HepG2 (cell line): ENCODE measurements around the gene ADH4. TPM values are rescaled to one million over a fixed set of nuclear protein-coding genes. Genes with fewer than 3 reads are reported as not detected.
A peak's percentile ranks its signal among the peaks of the same experiment; 100 is the strongest.

Experiments
- ATF1 ChIP-seq: IDR thresholded peaks from 2 replicates; pipeline ENCODE4 v1.6.1; 2016; ENCODE audit warnings: mild to moderate bottlenecking, control low read depth
- CEBPG ChIP-seq: IDR thresholded peaks from 2 replicates; pipeline ENCODE4 v1.6.1; 2016
- HCFC1 ChIP-seq: fragments of 150-350 bp; IDR thresholded peaks from 2 replicates; pipeline ENCODE4 v1.6.1; 2014; ENCODE audit warnings: low read depth, low read length
- MAZ ChIP-seq, 2 experiments: sonication (generic) in 1 of 2; formaldehyde crosslinking in 1 of 2; IDR thresholded peaks; 2 replicates each; pipeline versions ENCODE4 v1.5.0 to v1.6.1; 2012 to 2020; ENCODE audit warnings: low read depth in 2 of 2, mild to moderate bottlenecking in 2 of 2, borderline replicate concordance in 1 of 2, improper control_type of control experiment in 1 of 2, low read length in 1 of 2, missing genetic modification reagents in 1 of 2, moderate library complexity in 1 of 2
- PHF5A ChIP-seq: IDR thresholded peaks from one replicate; pipeline ENCODE4 v1.6.1; 2018; ENCODE audit warnings: low read depth, missing genetic modification reagents; ENCODE audit not compliant: unreplicated experiment
- RARG ChIP-seq: sonication (generic); formaldehyde crosslinking; IDR thresholded peaks from 2 replicates; pipeline ENCODE4 v1.4.0; 2020; ENCODE audit warnings: low read depth, mild to moderate bottlenecking, missing genetic modification reagents
- ZNF160 ChIP-seq: sonication (generic); formaldehyde crosslinking; IDR thresholded peaks from 2 replicates; pipeline ENCODE4 v1.8.0; 2022; ENCODE audit warnings: mild to moderate bottlenecking, inconsistent platforms, missing genetic modification reagents
- ZNF264 ChIP-seq: sonication (generic); formaldehyde crosslinking; IDR thresholded peaks from 2 replicates; pipeline ENCODE4 v1.4.0; 2020; ENCODE audit warnings: missing genetic modification reagents
- ZNF331 ChIP-seq: sonication (generic); formaldehyde crosslinking; IDR thresholded peaks from 2 replicates; pipeline ENCODE4 v1.4.0; 2020; ENCODE audit warnings: missing genetic modification reagents
- ZNF530 ChIP-seq: sonication (generic); formaldehyde crosslinking; IDR thresholded peaks from 2 replicates; pipeline ENCODE4 v1.5.0; 2020; ENCODE audit warnings: low read depth, mild to moderate bottlenecking, missing genetic modification reagents
- ZNF549 ChIP-seq: sonication (generic); formaldehyde crosslinking; IDR thresholded peaks from 2 replicates; pipeline ENCODE4 v1.5.0; 2020; ENCODE audit warnings: missing genetic modification reagents
- ZNF564 ChIP-seq: sonication (generic); formaldehyde crosslinking; IDR thresholded peaks from 2 replicates; pipeline ENCODE4 v1.8.1; 2023; ENCODE audit warnings: mild to moderate bottlenecking, missing genetic modification reagents
- ZNF766 ChIP-seq: sonication (generic); formaldehyde crosslinking; IDR thresholded peaks from 2 replicates; pipeline ENCODE4 v1.5.0; 2020; ENCODE audit warnings: missing genetic modification reagents, borderline replicate concordance
- ZZZ3 ChIP-seq: sonication (generic); formaldehyde crosslinking; IDR thresholded peaks from 2 replicates; pipeline ENCODE4 v1.4.0; 2020; ENCODE audit warnings: missing genetic modification reagents, mild to moderate bottlenecking, borderline replicate concordance
- polyA plus RNA-seq, 8 experiments: library from polyadenylated mRNA; depleted of rRNA in 3 of 8; stranded (reverse) in 7 of 8; unstranded in 1 of 8; fragments of >200 nt; fragmentation: Illumina TruSeq in 4 of 8; extraction: Trizol in 4 of 8; gene quantifications; 2 replicates each; pipeline versions ENCODE4 v1.2.1 to v1.2.3, GENCODE V29; 2011 to 2016; ENCODE audit warnings: low read depth in 4 of 8, missing spikeins in 1 of 8, mixed read lengths in 1 of 8; ENCODE audit not compliant: insufficient read depth in 1 of 8
- total RNA-seq, 5 experiments: library from RNA; depleted of rRNA; stranded (reverse); fragments of >200 nt; fragmentation: Illumina TruSeq; extraction: Trizol; gene quantifications; 2 replicates each; pipeline ENCODE4 v1.2.3, GENCODE V29; 2016; ENCODE audit warnings: low read depth in 1 of 5
- TF ChIP-seq, protein P1 (sequence below): IDR thresholded peaks from 2 replicates; pipeline ENCODE4 v1.6.1; 2016; ENCODE audit warnings: low read depth
- TF ChIP-seq, protein P2 (sequence below): IDR thresholded peaks from 2 replicates; pipeline ENCODE4 v1.6.1; 2016; ENCODE audit warnings: low read depth, control low read depth
- TF ChIP-seq, protein P3 (sequence below): sonication (generic); formaldehyde crosslinking; IDR thresholded peaks from 2 replicates; pipeline ENCODE4 v1.4.0; 2020; ENCODE audit warnings: missing genetic modification reagents; ENCODE audit errors: not compliant biosample characterization
- TF ChIP-seq, protein P4 (sequence below): sonication (generic); formaldehyde crosslinking; IDR thresholded peaks from 2 replicates; pipeline ENCODE4 v1.5.1; 2020; ENCODE audit warnings: missing genetic modification reagents, mild to moderate bottlenecking, borderline replicate concordance
- TF ChIP-seq, protein P5 (sequence below): sonication (generic); formaldehyde crosslinking; IDR thresholded peaks from 2 replicates; pipeline ENCODE4 v1.4.0; 2020; ENCODE audit warnings: mild to moderate bottlenecking, low read depth, missing genetic modification reagents
- TF ChIP-seq, protein P6 (sequence below): sonication (generic); formaldehyde crosslinking; IDR thresholded peaks from 2 replicates; pipeline ENCODE4 v1.9.0; 2022; ENCODE audit warnings: low read depth, missing genetic modification reagents

ADH4 gene
- total and polyA plus RNA-seq, 2 of the 13 experiments (the other 11 are each of a cell fraction or from before 2014, with no cell fraction given) = 24.3 to 31.1 TPM

DNA sequence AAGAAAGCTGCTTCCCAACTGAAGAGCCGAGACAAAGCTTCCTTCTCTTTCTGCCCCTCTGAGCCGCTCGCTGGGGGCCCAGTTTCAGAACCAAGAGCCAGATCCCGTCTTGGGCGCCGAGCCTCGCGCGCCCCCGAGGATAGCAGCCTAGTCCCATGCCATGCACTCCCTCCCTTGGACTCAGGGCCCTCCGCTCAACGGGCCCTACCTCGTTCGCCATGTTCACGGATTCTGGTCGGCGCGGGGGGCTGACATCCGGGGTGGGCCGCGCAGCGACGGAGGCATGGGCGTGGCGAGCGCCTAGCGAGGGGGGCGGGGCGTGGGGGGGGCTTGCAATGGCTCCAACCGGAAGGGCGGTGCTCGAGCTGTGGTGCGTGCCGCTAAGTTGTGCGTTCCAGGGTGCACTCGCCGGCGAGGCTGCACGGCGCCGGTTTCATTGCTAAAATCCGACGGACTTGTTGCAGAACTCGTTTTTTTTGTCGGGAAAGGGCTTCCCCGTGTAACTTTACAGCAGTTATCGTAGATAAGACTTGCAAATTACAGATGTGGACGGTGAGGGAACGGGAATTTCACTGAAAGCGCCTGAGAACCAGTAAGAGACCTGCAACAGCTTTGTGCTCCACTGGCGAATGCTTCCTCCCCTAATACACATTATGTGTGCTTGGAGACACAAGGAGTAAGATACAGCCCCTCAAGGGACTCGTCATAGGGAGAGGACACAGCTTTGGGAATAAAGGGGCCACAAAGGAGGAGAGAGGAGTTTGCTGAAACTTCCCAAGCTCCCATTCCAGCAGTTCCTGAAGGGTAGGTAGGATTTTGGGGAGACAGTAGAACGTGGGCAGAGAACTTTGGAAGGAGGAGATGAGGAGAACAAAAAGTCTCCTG lies 55.4 kb downstream of the ADH4 start, which contains the start of gene ADH5 (continued):
- TF ChIP-seq, protein P1, sequence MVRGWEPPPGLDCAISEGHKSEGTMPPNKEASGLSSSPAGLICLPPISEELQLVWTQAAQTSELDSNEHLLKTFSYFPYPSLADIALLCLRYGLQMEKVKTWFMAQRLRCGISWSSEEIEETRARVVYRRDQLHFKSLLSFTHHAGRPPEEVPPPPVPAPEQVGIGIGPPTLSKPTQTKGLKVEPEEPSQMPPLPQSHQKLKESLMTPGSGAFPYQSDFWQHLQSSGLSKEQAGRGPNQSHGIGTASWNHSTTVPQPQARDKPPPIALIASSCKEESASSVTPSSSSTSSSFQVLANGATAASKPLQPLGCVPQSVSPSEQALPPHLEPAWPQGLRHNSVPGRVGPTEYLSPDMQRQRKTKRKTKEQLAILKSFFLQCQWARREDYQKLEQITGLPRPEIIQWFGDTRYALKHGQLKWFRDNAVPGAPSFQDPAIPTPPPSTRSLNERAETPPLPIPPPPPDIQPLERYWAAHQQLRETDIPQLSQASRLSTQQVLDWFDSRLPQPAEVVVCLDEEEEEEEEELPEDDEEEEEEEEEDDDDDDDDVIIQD (CRISPR knock-in tag) = peak; percentile 16; the same call in 1 of the 2 replicates
- TF ChIP-seq, protein P2, sequence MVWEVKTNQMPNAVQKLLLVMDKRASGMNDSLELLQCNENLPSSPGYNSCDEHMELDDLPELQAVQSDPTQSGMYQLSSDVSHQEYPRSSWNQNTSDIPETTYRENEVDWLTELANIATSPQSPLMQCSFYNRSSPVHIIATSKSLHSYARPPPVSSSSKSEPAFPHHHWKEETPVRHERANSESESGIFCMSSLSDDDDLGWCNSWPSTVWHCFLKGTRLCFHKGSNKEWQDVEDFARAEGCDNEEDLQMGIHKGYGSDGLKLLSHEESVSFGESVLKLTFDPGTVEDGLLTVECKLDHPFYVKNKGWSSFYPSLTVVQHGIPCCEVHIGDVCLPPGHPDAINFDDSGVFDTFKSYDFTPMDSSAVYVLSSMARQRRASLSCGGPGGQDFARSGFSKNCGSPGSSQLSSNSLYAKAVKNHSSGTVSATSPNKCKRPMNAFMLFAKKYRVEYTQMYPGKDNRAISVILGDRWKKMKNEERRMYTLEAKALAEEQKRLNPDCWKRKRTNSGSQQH (CRISPR knock-in tag) = peak; percentile 79
- TF ChIP-seq, protein P3, sequence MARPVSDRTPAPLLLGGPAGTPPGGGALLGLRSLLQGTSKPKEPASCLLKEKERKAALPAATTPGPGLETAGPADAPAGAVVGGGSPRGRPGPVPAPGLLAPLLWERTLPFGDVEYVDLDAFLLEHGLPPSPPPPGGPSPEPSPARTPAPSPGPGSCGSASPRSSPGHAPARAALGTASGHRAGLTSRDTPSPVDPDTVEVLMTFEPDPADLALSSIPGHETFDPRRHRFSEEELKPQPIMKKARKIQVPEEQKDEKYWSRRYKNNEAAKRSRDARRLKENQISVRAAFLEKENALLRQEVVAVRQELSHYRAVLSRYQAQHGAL = peak; percentile 4
- TF ChIP-seq, protein P4, sequence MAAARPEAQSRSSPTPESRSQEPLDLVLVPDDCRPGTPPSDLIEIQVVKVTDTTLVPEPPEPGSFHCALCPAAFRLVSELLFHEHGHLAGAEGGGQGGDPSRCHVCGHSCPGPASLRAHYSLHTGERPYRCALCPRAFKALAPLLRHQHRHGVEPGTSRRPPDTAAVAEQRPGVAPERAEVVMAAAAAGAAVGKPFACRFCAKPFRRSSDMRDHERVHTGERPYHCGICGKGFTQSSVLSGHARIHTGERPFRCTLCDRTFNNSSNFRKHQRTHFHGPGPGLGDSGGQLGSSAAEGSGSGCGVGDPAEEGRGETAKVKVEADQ (CRISPR knock-in tag) = no peak
- TF ChIP-seq CEBPG (peak; percentile 22; the same call in 1 of the 2 replicates), ZNF160 (peak; percentile 31; the same call in 1 of the 2 replicates), ZNF549 (CRISPR knock-in tag) (no peak), ATF1 (CRISPR knock-in tag) (no peak), PHF5A (no peak), ZNF766 (CRISPR knock-in tag) (peak; percentile 62; the same call in 1 of the 2 replicates), ZNF264 (peak; percentile 76; the same call in 1 of the 2 replicates), ZNF530 (CRISPR knock-in tag) (no peak), HCFC1 (no peak), ZNF331 (CRISPR knock-in tag) (peak; percentile 48; the same call in 1 of the 2 replicates), ZZZ3 (CRISPR knock-in tag) (0 out of 2 replicates have a peak, but pooled peaks have one; percentile 74), RARG (CRISPR knock-in tag) (no peak), ZNF564 (0 out of 2 replicates have a peak, but pooled peaks have one; percentile 53), MAZ (IDR thresholded peaks at IDR 0.05; ENCODE audit: borderline replicate concordance, low read depth, low read length) (no peak; the same call in 1 of the 2 replicates), MAZ (CRISPR knock-in tag; IDR thresholded peaks at IDR 0.05; ENCODE audit: low read depth) (peak; percentile 71; the same call in 1 of the 2 replicates)
- TF ChIP-seq, protein P5, sequence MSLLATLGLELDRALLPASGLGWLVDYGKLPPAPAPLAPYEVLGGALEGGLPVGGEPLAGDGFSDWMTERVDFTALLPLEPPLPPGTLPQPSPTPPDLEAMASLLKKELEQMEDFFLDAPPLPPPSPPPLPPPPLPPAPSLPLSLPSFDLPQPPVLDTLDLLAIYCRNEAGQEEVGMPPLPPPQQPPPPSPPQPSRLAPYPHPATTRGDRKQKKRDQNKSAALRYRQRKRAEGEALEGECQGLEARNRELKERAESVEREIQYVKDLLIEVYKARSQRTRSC (CRISPR knock-in tag) = 0 out of 2 replicates have a peak, but pooled peaks have one; percentile 46
- TF ChIP-seq, protein P6, sequence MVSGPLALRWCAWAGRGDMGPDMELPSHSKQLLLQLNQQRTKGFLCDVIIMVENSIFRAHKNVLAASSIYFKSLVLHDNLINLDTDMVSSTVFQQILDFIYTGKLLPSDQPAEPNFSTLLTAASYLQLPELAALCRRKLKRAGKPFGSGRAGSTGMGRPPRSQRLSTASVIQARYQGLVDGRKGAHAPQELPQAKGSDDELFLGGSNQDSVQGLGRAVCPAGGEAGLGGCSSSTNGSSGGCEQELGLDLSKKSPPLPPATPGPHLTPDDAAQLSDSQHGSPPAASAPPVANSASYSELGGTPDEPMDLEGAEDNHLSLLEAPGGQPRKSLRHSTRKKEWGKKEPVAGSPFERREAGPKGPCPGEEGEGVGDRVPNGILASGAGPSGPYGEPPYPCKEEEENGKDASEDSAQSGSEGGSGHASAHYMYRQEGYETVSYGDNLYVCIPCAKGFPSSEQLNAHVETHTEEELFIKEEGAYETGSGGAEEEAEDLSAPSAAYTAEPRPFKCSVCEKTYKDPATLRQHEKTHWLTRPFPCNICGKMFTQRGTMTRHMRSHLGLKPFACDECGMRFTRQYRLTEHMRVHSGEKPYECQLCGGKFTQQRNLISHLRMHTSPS (CRISPR knock-in tag) = no peak
